H1 (cell line): ENCODE results near the gene ATP8B3. TPM values are rescaled to one million over a fixed set of nuclear protein-coding genes. Genes with fewer than 3 reads are reported as not detected.

Source experiments
- CTCF ChIA-PET: fragments of 300-600 bp; sonication (Branson Sonifier 250); formaldehyde crosslinking; loops from one replicate; lab custom pipeline; 2021; ENCODE audit not compliant: partially characterized antibody; lab: Charles Lee
- POLR2A ChIA-PET: fragments of 300-600 bp; sonication (Branson Sonifier 250); formaldehyde crosslinking; loops from one replicate; lab custom pipeline; 2021; ENCODE audit warnings: inconsistent platforms; ENCODE audit not compliant: partially characterized antibody; lab: Charles Lee
- DNase-seq, 2 experiments: peaks; one replicate each; pipeline versions ENCODE4 v3.0.0 to v3.0.0-alpha.2; 2010 to 2022; ENCODE audit warnings: low spot score in 2 of 2, low read depth in 1 of 2, mixed read lengths in 1 of 2
- FAIRE-seq: peaks from 2 replicates; lab custom pipeline; 2011; peaks lifted over from hg19 to GRCh38; lab: Jason Lieb, UNC
- H2AFZ ChIP-seq: 2 replicates; pipeline ENCODE4 v1.8.1; 2012; ENCODE audit warnings: low read length, inconsistent platforms
- H2AK5ac ChIP-seq: 2 replicates; pipeline ENCODE4 v1.6.1; 2013; ENCODE audit warnings: low read depth, low read length
- H2BK120ac ChIP-seq: replicated peaks from 2 replicates; pipeline ENCODE3; 2013; ENCODE audit warnings: low read depth, low read length, inconsistent platforms
- H2BK12ac ChIP-seq: 2 replicates; pipeline ENCODE4 v1.6.1; 2013; ENCODE audit warnings: low read depth, low read length
- H2BK15ac ChIP-seq: 2 replicates; pipeline ENCODE4 v1.6.1; 2013; ENCODE audit warnings: low read length
- H2BK20ac ChIP-seq: 2 replicates; pipeline ENCODE4 v1.6.1; 2013; ENCODE audit warnings: low read length
- H2BK5ac ChIP-seq: 2 replicates; pipeline ENCODE4 v1.6.1; 2013; ENCODE audit warnings: low read depth, low read length
- H3K14ac ChIP-seq: 2 replicates; pipeline ENCODE4 v1.6.1; 2013; ENCODE audit warnings: inconsistent platforms; ENCODE audit not compliant: insufficient read length
- H3K18ac ChIP-seq: 2 replicates; pipeline ENCODE4 v1.6.1; 2013; ENCODE audit warnings: low read length; ENCODE audit errors: extremely low read depth
- H3K23ac ChIP-seq: 2 replicates; pipeline ENCODE4 v1.6.1; 2013; ENCODE audit warnings: inconsistent platforms; ENCODE audit not compliant: insufficient read length
- H3K23me2 ChIP-seq: 2 replicates; pipeline ENCODE4 v1.6.1; 2013; ENCODE audit warnings: low read depth, low read length
- H3K27ac ChIP-seq: 2 replicates; pipeline ENCODE4 v1.6.1; 2011; ENCODE audit warnings: low read depth, low read length, inconsistent platforms
- H3K27me3 ChIP-seq, 4 experiments: replicated peaks in 1 of 4; 1 replicate in 1 of 4; 2 replicates in 3 of 4; pipeline versions ENCODE4 v1.6.1 to v1.8.1; 2011 to 2013; ENCODE audit warnings: low read length in 3 of 4, mild to moderate bottlenecking in 3 of 4, inconsistent platforms in 2 of 4, mixed read lengths in 2 of 4, moderate library complexity in 1 of 4; ENCODE audit not compliant: control insufficient read depth in 3 of 4, insufficient read depth in 3 of 4; ENCODE audit errors: extremely low read depth in 1 of 4
- H3K36me3 ChIP-seq, 4 experiments: 2 replicates each; pipeline versions ENCODE4 v1.6.1 to v1.8.1; 2011 to 2013; ENCODE audit warnings: mild to moderate bottlenecking in 4 of 4, low read length in 3 of 4, moderate library complexity in 2 of 4, control low read depth in 1 of 4, inconsistent platforms in 1 of 4; ENCODE audit not compliant: insufficient read depth in 4 of 4, control insufficient read depth in 2 of 4
- H3K4ac ChIP-seq: replicated peaks from 2 replicates; pipeline ENCODE3; 2013; ENCODE audit warnings: low read length, low read depth, mixed read lengths, inconsistent platforms; ENCODE audit not compliant: insufficient read length
- H3K4me1 ChIP-seq, 4 experiments: replicated peaks in 1 of 4; 1 replicate in 1 of 4; 2 replicates in 3 of 4; pipeline versions ENCODE4 v1.6.1 to v1.8.1; 2011 to 2013; ENCODE audit warnings: low read length in 3 of 4, inconsistent platforms in 2 of 4, mixed read lengths in 1 of 4; ENCODE audit not compliant: insufficient read depth in 4 of 4, control insufficient read depth in 3 of 4
- H3K4me2 ChIP-seq, 2 experiments: 2 replicates each; pipeline versions ENCODE4 v1.6.1 to v1.8.1; 2011 to 2013; ENCODE audit warnings: low read depth in 2 of 2, low read length in 2 of 2, control low read depth in 1 of 2, inconsistent platforms in 1 of 2, mild to moderate bottlenecking in 1 of 2; ENCODE audit not compliant: insufficient read depth in 1 of 2
- H3K4me3 ChIP-seq, 4 experiments: fragments of 200-600, 300-600 bp in 1 of 4; sonication (generic), shearing (Covaris generic), sonication (Bioruptor Twin) in 1 of 4; 2 replicates each; pipeline versions ENCODE4 v1.5.1 to v1.8.1; 2011 to 2016; ENCODE audit warnings: low read length in 4 of 4, low read depth in 3 of 4, control low read depth in 2 of 4, inconsistent platforms in 2 of 4, mild to moderate bottlenecking in 2 of 4, mixed read lengths in 1 of 4, moderate library complexity in 1 of 4; ENCODE audit not compliant: insufficient read depth in 2 of 4; ENCODE audit errors: extremely low read depth in 1 of 4
- H3K56ac ChIP-seq: replicated peaks from 2 replicates; pipeline ENCODE3; 2013; ENCODE audit warnings: low read depth, mild to moderate bottlenecking, mixed read lengths, low read length, inconsistent platforms; ENCODE audit not compliant: insufficient read length
- H3K79me1 ChIP-seq: 2 replicates; pipeline ENCODE4 v1.6.1; 2013; ENCODE audit warnings: low read depth, low read length, control low read depth
- H3K79me2 ChIP-seq, 2 experiments: 2 replicates each; pipeline versions ENCODE4 v1.6.1 to v1.8.1; 2012 to 2013; ENCODE audit warnings: low read length in 2 of 2, mild to moderate bottlenecking in 2 of 2, inconsistent platforms in 1 of 2; ENCODE audit not compliant: insufficient read depth in 2 of 2, control insufficient read depth in 1 of 2
- H3K9ac ChIP-seq, 4 experiments: replicated peaks in 1 of 4; 1 replicate in 1 of 4; 2 replicates in 3 of 4; pipeline versions ENCODE4 v1.6.1 to v1.8.1; 2011 to 2013; ENCODE audit warnings: low read depth in 3 of 4, low read length in 3 of 4, control low read depth in 2 of 4, mild to moderate bottlenecking in 2 of 4, moderate library complexity in 2 of 4, inconsistent platforms in 1 of 4; ENCODE audit errors: extremely low read depth in 1 of 4
- H3K9me3 ChIP-seq, 2 experiments: 2 replicates each; pipeline versions ENCODE4 v1.6.1 to v1.8.1; 2012 to 2013; ENCODE audit warnings: mild to moderate bottlenecking in 2 of 2, moderate library complexity in 2 of 2, control low read depth in 1 of 2, inconsistent platforms in 1 of 2, low read depth in 1 of 2, low read length in 1 of 2, mixed read lengths in 1 of 2; ENCODE audit not compliant: insufficient read depth in 2 of 2
- H4K20me1 ChIP-seq, 2 experiments: replicated peaks in 1 of 2; 2 replicates each; pipeline versions ENCODE3 to v1.8.1; 2011 to 2013; ENCODE audit warnings: inconsistent platforms in 2 of 2, low read length in 2 of 2, mild to moderate bottlenecking in 1 of 2; ENCODE audit not compliant: insufficient read depth in 2 of 2, control insufficient read depth in 1 of 2
- H4K5ac ChIP-seq: 2 replicates; pipeline ENCODE4 v1.6.1; 2013; ENCODE audit warnings: low read length, low read depth, mixed read lengths, inconsistent platforms; ENCODE audit not compliant: insufficient read length
- H4K8ac ChIP-seq: 2 replicates; pipeline ENCODE4 v1.8.0; 2013; ENCODE audit warnings: mild to moderate bottlenecking, moderate library complexity, low read length, inconsistent platforms; ENCODE audit not compliant: insufficient read depth; ENCODE audit errors: extremely low read depth
- H4K91ac ChIP-seq: replicated peaks from 2 replicates; pipeline ENCODE3; 2013; ENCODE audit warnings: low read length, mixed read lengths, inconsistent platforms; ENCODE audit not compliant: insufficient read length
- POLR2AphosphoS5 ChIP-seq: IDR thresholded peaks from 2 replicates; pipeline ENCODE4 v1.6.1; 2011; ENCODE audit warnings: low read depth, low read length
- WGBS, 2 experiments: shearing (Covaris generic) in 1 of 2; methylation state at CpG; one replicate each; pipeline versions ENCODE4 v1.1.6 to v1.1.7; 2013 to 2015; ENCODE audit warnings: low lambda C conversion rate in 2 of 2, mixed read lengths in 2 of 2, inconsistent platforms in 1 of 2, low coverage in 1 of 2, missing lambda C conversion rate in 1 of 2; ENCODE audit not compliant: insufficient replicate concordance in 2 of 2, insufficient coverage in 1 of 2, insufficient read length in 1 of 2; ENCODE audit errors: extremely low coverage in 1 of 2, missing lambda C conversion rate in 1 of 2; 5-methylcytosine and 5-hydroxymethylcytosine counted together
- polyA plus RNA-seq, 7 experiments: library from polyadenylated mRNA; depleted of rRNA in 3 of 7; stranded (reverse) in 5 of 7; unstranded in 2 of 7; fragments of >200 nt in 5 of 7; fragments of 200-250 nt in 2 of 7; gene quantifications; 1 replicate in 5 of 7; 2 replicates in 1 of 7; 4 replicates in 1 of 7; pipeline versions ENCODE4 v1.2.1 to v1.2.3, GENCODE V29; 2011 to 2013; ENCODE audit warnings: missing spikeins in 2 of 7, mixed read lengths in 2 of 7
- total RNA-seq: library from RNA; stranded (reverse); fragmentation: NEBNext Ultra II Directional; extraction: Animal tissue kit (Norgen Biotek cat#: 25700); gene quantifications from 2 replicates; pipeline ENCODE4 v1.2.1, GENCODE V29; 2021

The ATP8B3 gene
- total and polyA plus RNA-seq, 2 of the 8 experiments (the other 6 are each of a cell fraction or from before 2014, with no cell fraction given): 4.1 to 9.3 TPM

GRCh38 chr19:1833540-1833939 lies 21.5 kb upstream of the ATP8B3 start:
- no peak overlapping the region for H3K27ac ChIP-seq
- H3K4me1 ChIP-seq: peaks cover 0 to 3% (median 1%) of the 10 kb centered on the region in 4 experiments; a peak in 2 of 7 replicates
- no peak overlapping the region for H2BK120ac ChIP-seq
- no peak overlapping the region for H3K4me3 ChIP-seq
- no peak overlapping the region for H4K8ac ChIP-seq
- H3K79me2 ChIP-seq: peaks cover 3 to 45% of the 10 kb centered on the region in 2 experiments; a peak in 3 of 4 replicates
- H3K14ac ChIP-seq: no peak overlapping the region
- H2BK20ac ChIP-seq: no peak overlapping the region
- no peak overlapping the region for H2BK12ac ChIP-seq
- ChIA-PET CTCF (interaction anchor here (0.8 to 16.5 kb wide), 7 partner anchors 7 to 64 kb away, joined by 3 to 228 read pairs (median 3); no protein-coding TSS in a partner anchor), POLR2A (interaction anchor here (1.2 to 2.0 kb wide), 2 partner anchors 10 to 24 kb away, joined by 3 to 5 read pairs; no protein-coding TSS in a partner anchor)
- no peak overlapping the region for H3K9ac ChIP-seq
- H3K18ac ChIP-seq: no peak overlapping the region
- H2AFZ ChIP-seq: no peak overlapping the region
- no peaks in the 10 kb centered on the region for H3K23me2 ChIP-seq
- H3K36me3 ChIP-seq: 0 out of 8 replicates have a peak, but pooled peaks cover 0 to 4% (median 0%) of the 10 kb centered on the region in 4 experiments
- FAIRE-seq (no peak), DNase-seq (no peak)
- no peak overlapping the region for H2BK15ac ChIP-seq
- H4K91ac ChIP-seq: no peak overlapping the region
- peaks cover 20% of the 10 kb centered on the region for H3K79me1 ChIP-seq
- H3K27me3 ChIP-seq: no peaks in the 10 kb centered on the region
- H3K9me3 ChIP-seq: no peaks in the 10 kb centered on the region
- H4K5ac ChIP-seq: no peak overlapping the region
- WGBS, 2 experiments: 93% methylated on average over 10 of the region's 15 CpGs; no CpG with 5 or more reads in 1 of the 2 experiments
- no peak overlapping the region for H2AK5ac ChIP-seq
- H3K4me2 ChIP-seq: no peak overlapping the region
- H2BK5ac ChIP-seq: no peak overlapping the region
- H3K23ac ChIP-seq: no peak overlapping the region
- H3K4ac ChIP-seq: no peak overlapping the region
- H3K56ac ChIP-seq: no peak overlapping the region
- H4K20me1 ChIP-seq: peaks cover 9 to 21% of the 10 kb centered on the region in 2 experiments
- TF ChIP-seq POLR2AphosphoS5: no peak
